H1 (cell line): ENCODE data around the gene MMP25. TPM values are rescaled to one million over a fixed set of nuclear protein-coding genes. Genes with fewer than 3 reads are reported as not detected.
A peak's percentile ranks its signal among the peaks of the same experiment; 100 is the strongest.

Experiments
- CTCF ChIA-PET: fragments of 300-600 bp; sonication (Branson Sonifier 250); formaldehyde crosslinking; loops from one replicate; lab custom pipeline; 2021; ENCODE audit not compliant: partially characterized antibody; lab: Charles Lee
- POLR2A ChIA-PET: fragments of 300-600 bp; sonication (Branson Sonifier 250); formaldehyde crosslinking; loops from one replicate; lab custom pipeline; 2021; ENCODE audit warnings: inconsistent platforms; ENCODE audit not compliant: partially characterized antibody; lab: Charles Lee
- DNase-seq, 2 experiments: peaks; one replicate each; pipeline versions ENCODE4 v3.0.0 to v3.0.0-alpha.2; 2010 to 2022; ENCODE audit warnings: low spot score in 2 of 2, low read depth in 1 of 2, mixed read lengths in 1 of 2
- FAIRE-seq: peaks from 2 replicates; lab custom pipeline; 2011; peaks lifted over from hg19 to GRCh38; lab: Jason Lieb, UNC
- H2AFZ ChIP-seq: 2 replicates; pipeline ENCODE4 v1.8.1; 2012; ENCODE audit warnings: low read length, inconsistent platforms
- H2AK5ac ChIP-seq: 2 replicates; pipeline ENCODE4 v1.6.1; 2013; ENCODE audit warnings: low read depth, low read length
- H2BK120ac ChIP-seq: replicated peaks from 2 replicates; pipeline ENCODE3; 2013; ENCODE audit warnings: low read depth, low read length, inconsistent platforms
- H2BK12ac ChIP-seq: 2 replicates; pipeline ENCODE4 v1.6.1; 2013; ENCODE audit warnings: low read depth, low read length
- H2BK15ac ChIP-seq: 2 replicates; pipeline ENCODE4 v1.6.1; 2013; ENCODE audit warnings: low read length
- H2BK20ac ChIP-seq: 2 replicates; pipeline ENCODE4 v1.6.1; 2013; ENCODE audit warnings: low read length
- H2BK5ac ChIP-seq: 2 replicates; pipeline ENCODE4 v1.6.1; 2013; ENCODE audit warnings: low read depth, low read length
- H3K14ac ChIP-seq: 2 replicates; pipeline ENCODE4 v1.6.1; 2013; ENCODE audit warnings: inconsistent platforms; ENCODE audit not compliant: insufficient read length
- H3K18ac ChIP-seq: 2 replicates; pipeline ENCODE4 v1.6.1; 2013; ENCODE audit warnings: low read length; ENCODE audit errors: extremely low read depth
- H3K23ac ChIP-seq: 2 replicates; pipeline ENCODE4 v1.6.1; 2013; ENCODE audit warnings: inconsistent platforms; ENCODE audit not compliant: insufficient read length
- H3K23me2 ChIP-seq: 2 replicates; pipeline ENCODE4 v1.6.1; 2013; ENCODE audit warnings: low read depth, low read length
- H3K27ac ChIP-seq: 2 replicates; pipeline ENCODE4 v1.6.1; 2011; ENCODE audit warnings: low read depth, low read length, inconsistent platforms
- H3K27me3 ChIP-seq, 4 experiments: replicated peaks in 1 of 4; 1 replicate in 1 of 4; 2 replicates in 3 of 4; pipeline versions ENCODE4 v1.6.1 to v1.8.1; 2011 to 2013; ENCODE audit warnings: low read length in 3 of 4, mild to moderate bottlenecking in 3 of 4, inconsistent platforms in 2 of 4, mixed read lengths in 2 of 4, moderate library complexity in 1 of 4; ENCODE audit not compliant: control insufficient read depth in 3 of 4, insufficient read depth in 3 of 4; ENCODE audit errors: extremely low read depth in 1 of 4
- H3K36me3 ChIP-seq, 4 experiments: 2 replicates each; pipeline versions ENCODE4 v1.6.1 to v1.8.1; 2011 to 2013; ENCODE audit warnings: mild to moderate bottlenecking in 4 of 4, low read length in 3 of 4, moderate library complexity in 2 of 4, control low read depth in 1 of 4, inconsistent platforms in 1 of 4; ENCODE audit not compliant: insufficient read depth in 4 of 4, control insufficient read depth in 2 of 4
- H3K4ac ChIP-seq: replicated peaks from 2 replicates; pipeline ENCODE3; 2013; ENCODE audit warnings: low read length, low read depth, mixed read lengths, inconsistent platforms; ENCODE audit not compliant: insufficient read length
- H3K4me1 ChIP-seq, 4 experiments: replicated peaks in 1 of 4; 1 replicate in 1 of 4; 2 replicates in 3 of 4; pipeline versions ENCODE4 v1.6.1 to v1.8.1; 2011 to 2013; ENCODE audit warnings: low read length in 3 of 4, inconsistent platforms in 2 of 4, mixed read lengths in 1 of 4; ENCODE audit not compliant: insufficient read depth in 4 of 4, control insufficient read depth in 3 of 4
- H3K4me2 ChIP-seq, 2 experiments: 2 replicates each; pipeline versions ENCODE4 v1.6.1 to v1.8.1; 2011 to 2013; ENCODE audit warnings: low read depth in 2 of 2, low read length in 2 of 2, control low read depth in 1 of 2, inconsistent platforms in 1 of 2, mild to moderate bottlenecking in 1 of 2; ENCODE audit not compliant: insufficient read depth in 1 of 2
- H3K4me3 ChIP-seq, 4 experiments: fragments of 200-600, 300-600 bp in 1 of 4; sonication (generic), shearing (Covaris generic), sonication (Bioruptor Twin) in 1 of 4; 2 replicates each; pipeline versions ENCODE4 v1.5.1 to v1.8.1; 2011 to 2016; ENCODE audit warnings: low read length in 4 of 4, low read depth in 3 of 4, control low read depth in 2 of 4, inconsistent platforms in 2 of 4, mild to moderate bottlenecking in 2 of 4, mixed read lengths in 1 of 4, moderate library complexity in 1 of 4; ENCODE audit not compliant: insufficient read depth in 2 of 4; ENCODE audit errors: extremely low read depth in 1 of 4
- H3K56ac ChIP-seq: replicated peaks from 2 replicates; pipeline ENCODE3; 2013; ENCODE audit warnings: low read depth, mild to moderate bottlenecking, mixed read lengths, low read length, inconsistent platforms; ENCODE audit not compliant: insufficient read length
- H3K79me1 ChIP-seq: 2 replicates; pipeline ENCODE4 v1.6.1; 2013; ENCODE audit warnings: low read depth, low read length, control low read depth
- H3K79me2 ChIP-seq, 2 experiments: 2 replicates each; pipeline versions ENCODE4 v1.6.1 to v1.8.1; 2012 to 2013; ENCODE audit warnings: low read length in 2 of 2, mild to moderate bottlenecking in 2 of 2, inconsistent platforms in 1 of 2; ENCODE audit not compliant: insufficient read depth in 2 of 2, control insufficient read depth in 1 of 2
- H3K9ac ChIP-seq, 4 experiments: replicated peaks in 1 of 4; 1 replicate in 1 of 4; 2 replicates in 3 of 4; pipeline versions ENCODE4 v1.6.1 to v1.8.1; 2011 to 2013; ENCODE audit warnings: low read depth in 3 of 4, low read length in 3 of 4, control low read depth in 2 of 4, mild to moderate bottlenecking in 2 of 4, moderate library complexity in 2 of 4, inconsistent platforms in 1 of 4; ENCODE audit errors: extremely low read depth in 1 of 4
- H3K9me3 ChIP-seq, 2 experiments: 2 replicates each; pipeline versions ENCODE4 v1.6.1 to v1.8.1; 2012 to 2013; ENCODE audit warnings: mild to moderate bottlenecking in 2 of 2, moderate library complexity in 2 of 2, control low read depth in 1 of 2, inconsistent platforms in 1 of 2, low read depth in 1 of 2, low read length in 1 of 2, mixed read lengths in 1 of 2; ENCODE audit not compliant: insufficient read depth in 2 of 2
- H4K20me1 ChIP-seq, 2 experiments: replicated peaks in 1 of 2; 2 replicates each; pipeline versions ENCODE3 to v1.8.1; 2011 to 2013; ENCODE audit warnings: inconsistent platforms in 2 of 2, low read length in 2 of 2, mild to moderate bottlenecking in 1 of 2; ENCODE audit not compliant: insufficient read depth in 2 of 2, control insufficient read depth in 1 of 2
- H4K5ac ChIP-seq: 2 replicates; pipeline ENCODE4 v1.6.1; 2013; ENCODE audit warnings: low read length, low read depth, mixed read lengths, inconsistent platforms; ENCODE audit not compliant: insufficient read length
- H4K8ac ChIP-seq: 2 replicates; pipeline ENCODE4 v1.8.0; 2013; ENCODE audit warnings: mild to moderate bottlenecking, moderate library complexity, low read length, inconsistent platforms; ENCODE audit not compliant: insufficient read depth; ENCODE audit errors: extremely low read depth
- H4K91ac ChIP-seq: replicated peaks from 2 replicates; pipeline ENCODE3; 2013; ENCODE audit warnings: low read length, mixed read lengths, inconsistent platforms; ENCODE audit not compliant: insufficient read length
- BACH1 ChIP-seq: IDR thresholded peaks from 2 replicates; pipeline ENCODE4 v1.6.1; 2012; ENCODE audit warnings: low read length, improper control_type of control experiment
- NANOG ChIP-seq: IDR thresholded peaks from 2 replicates; pipeline ENCODE4 v1.6.1; 2011; ENCODE audit warnings: low read length, low read depth, mild to moderate bottlenecking, inconsistent platforms; ENCODE audit not compliant: insufficient read depth, poor library complexity, severe bottlenecking
- POLR2A ChIP-seq, 2 experiments: IDR thresholded peaks; 1 replicate in 1 of 2; 2 replicates in 1 of 2; pipeline ENCODE4 v1.6.1; 2011; ENCODE audit warnings: low read depth in 2 of 2, low read length in 2 of 2, mild to moderate bottlenecking in 2 of 2; ENCODE audit errors: control extremely low read depth in 1 of 2
- RBBP5 ChIP-seq: IDR thresholded peaks from 2 replicates; pipeline ENCODE4 v1.7.1; 2012; ENCODE audit warnings: low read depth, mild to moderate bottlenecking, inconsistent platforms, low read length, moderate library complexity, borderline replicate concordance
- SP1 ChIP-seq: IDR thresholded peaks from 2 replicates; pipeline ENCODE4 v1.6.1; 2011; ENCODE audit warnings: low read depth, low read length
- TAF7 ChIP-seq: optimal IDR thresholded peaks from 2 replicates; pipeline ENCODE3; 2011; ENCODE audit warnings: low read depth, mild to moderate bottlenecking, inconsistent platforms, low read length, moderate library complexity, borderline replicate concordance
- YY1 ChIP-seq: IDR thresholded peaks from 2 replicates; pipeline ENCODE4 v1.6.1; 2011; ENCODE audit warnings: low read depth, mild to moderate bottlenecking, low read length
- WGBS, 2 experiments: shearing (Covaris generic) in 1 of 2; methylation state at CpG; one replicate each; pipeline versions ENCODE4 v1.1.6 to v1.1.7; 2013 to 2015; ENCODE audit warnings: low lambda C conversion rate in 2 of 2, mixed read lengths in 2 of 2, inconsistent platforms in 1 of 2, low coverage in 1 of 2, missing lambda C conversion rate in 1 of 2; ENCODE audit not compliant: insufficient replicate concordance in 2 of 2, insufficient coverage in 1 of 2, insufficient read length in 1 of 2; ENCODE audit errors: extremely low coverage in 1 of 2, missing lambda C conversion rate in 1 of 2; 5-methylcytosine and 5-hydroxymethylcytosine counted together
- polyA plus RNA-seq, 7 experiments: library from polyadenylated mRNA; depleted of rRNA in 3 of 7; stranded (reverse) in 5 of 7; unstranded in 2 of 7; fragments of >200 nt in 5 of 7; fragments of 200-250 nt in 2 of 7; gene quantifications; 1 replicate in 5 of 7; 2 replicates in 1 of 7; 4 replicates in 1 of 7; pipeline versions ENCODE4 v1.2.1 to v1.2.3, GENCODE V29; 2011 to 2013; ENCODE audit warnings: missing spikeins in 2 of 7, mixed read lengths in 2 of 7
- total RNA-seq: library from RNA; stranded (reverse); fragmentation: NEBNext Ultra II Directional; extraction: Animal tissue kit (Norgen Biotek cat#: 25700); gene quantifications from 2 replicates; pipeline ENCODE4 v1.2.1, GENCODE V29; 2021
- TF ChIP-seq, protein P1 (sequence below): IDR thresholded peaks from 2 replicates; pipeline ENCODE4 v1.6.1; 2012; ENCODE audit warnings: inconsistent platforms

MMP25 gene
- total and polyA plus RNA-seq, 2 of the 8 experiments (the other 6 are each of a cell fraction or from before 2014, with no cell fraction given) = 7.7 to 26.7 TPM

DNA sequence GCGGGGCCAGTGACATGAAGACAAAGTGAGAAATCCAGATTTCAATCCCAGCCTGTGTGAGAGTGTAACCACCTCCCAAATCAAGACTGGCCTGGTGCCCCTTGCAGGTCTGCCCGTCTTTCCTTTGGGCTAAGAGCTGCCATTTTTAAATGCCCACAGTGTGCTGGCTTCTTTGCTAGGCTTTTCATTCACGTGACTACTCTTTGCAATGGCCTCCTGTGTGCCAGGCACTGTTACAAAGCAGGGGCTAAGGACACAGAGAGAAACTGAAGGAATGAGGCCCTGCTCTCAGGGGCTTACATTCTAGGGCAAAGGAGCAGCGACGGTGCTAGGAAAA, 53.0 kb downstream of the MMP25 start:
- 2% methylated on average over 5 of the region's 5 CpGs; no CpG with 5 or more reads in 1 of the 2 experiments for WGBS, 2 experiments
- peak overlapping the region; percentile 0; the same call in 1 of the 2 replicates for H2BK15ac ChIP-seq
- peaks cover 0 to 9% (median 0%) of the 10 kb centered on the region in 4 experiments; a peak in 2 of 8 replicates for H3K36me3 ChIP-seq
- peak overlapping the region; percentile 82 to 94 for H3K4me2 ChIP-seq
- peaks cover 14 to 30% (median 16%) of the 10 kb centered on the region in 4 experiments for H3K4me1 ChIP-seq
- no peak overlapping the region for H4K8ac ChIP-seq
- H3K56ac ChIP-seq = peak overlapping the region; percentile 47
- H3K14ac ChIP-seq = peak overlapping the region; percentile 2
- peak overlapping the region; percentile 2 for H2BK120ac ChIP-seq
- H4K20me1 ChIP-seq = peaks cover 0 to 4% of the 10 kb centered on the region in 2 experiments
- peak overlapping the region; percentile 32 for H4K91ac ChIP-seq
- peak overlapping the region in 3 of 4 experiments; percentile 58 to 88 (median 86); a peak in 6 of 7 replicates for H3K9ac ChIP-seq
- TF ChIP-seq RBBP5 (0 out of 2 replicates have a peak, but pooled peaks have one; percentile 36), TAF7 (peak; percentile 6), NANOG (no peak), YY1 (peak; percentile 83; the same call in 1 of the 2 replicates), BACH1 (no peak), POLR2A (IDR thresholded peaks at IDR 0.05; ENCODE audit: control extremely low read depth in 1 of 2, low read depth in 2 of 2, low read length in 2 of 2) (peak in 1 of 2 experiments; percentile 47; a peak in 2 of 3 replicates), SP1 (no peak)
- TF ChIP-seq, protein P1, sequence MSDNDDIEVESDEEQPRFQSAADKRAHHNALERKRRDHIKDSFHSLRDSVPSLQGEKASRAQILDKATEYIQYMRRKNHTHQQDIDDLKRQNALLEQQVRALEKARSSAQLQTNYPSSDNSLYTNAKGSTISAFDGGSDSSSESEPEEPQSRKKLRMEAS = 0 out of 2 replicates have a peak, but pooled peaks have one; percentile 13
- peak overlapping the region; percentile 64 for H2BK12ac ChIP-seq
- H3K23ac ChIP-seq = no peak overlapping the region
- H2BK5ac ChIP-seq = peak overlapping the region; percentile 99
- peak overlapping the region; percentile 54 for H3K4ac ChIP-seq
- H3K23me2 ChIP-seq = peaks cover 20% of the 10 kb centered on the region
- H3K4me3 ChIP-seq = peak overlapping the region; percentile 67 to 96 (median 88)
- H3K79me2 ChIP-seq = peaks cover 11 to 43% of the 10 kb centered on the region in 2 experiments; a peak in 3 of 4 replicates
- peak overlapping the region; percentile 100 for H3K18ac ChIP-seq
- H3K79me1 ChIP-seq = peaks cover 4% of the 10 kb centered on the region; the same call in 1 of the 2 replicates
- 0 out of 2 replicates have a peak overlapping the region, but pooled peaks have one; percentile 37 for H2BK20ac ChIP-seq
- no peak overlapping the region; the same call in 1 of the 2 replicates for H2AK5ac ChIP-seq
- H3K27me3 ChIP-seq = no peaks in the 10 kb centered on the region
- H2AFZ ChIP-seq = no peak overlapping the region
- no peaks in the 10 kb centered on the region for H3K9me3 ChIP-seq
- no peak for FAIRE-seq
- H4K5ac ChIP-seq = peak overlapping the region; percentile 87
- ChIA-PET CTCF (interaction anchor here (0.5 to 36.8 kb wide), 14 partner anchors 12 to 77 kb away, joined by 3 to 619 read pairs (median 8); partner anchors contain the start of genes ZNF205 and ZNF213), POLR2A (interaction anchor here (0.7 to 15.4 kb wide), 35 partner anchors 10 to 184 kb away, joined by 3 to 169 read pairs (median 13); partner anchors contain the start of genes CLDN6, CLDN9, HCFC1R1 and IL32)
- H3K27ac ChIP-seq = peak overlapping the region; percentile 93
- no peak for DNase-seq
